Endothelial cell of umbilical vein (primary cell): ENCODE data around the gene PNPLA7.

Experiments used
- CTCF ChIP-seq, 2 donors: IDR thresholded peaks; 1 replicate in 1 of 2; 2 replicates in 1 of 2; pipeline ENCODE4 v1.5.1; 2011; ENCODE audit warnings: low read length in 2 of 2, mild to moderate bottlenecking in 2 of 2, moderate library complexity in 2 of 2, control low read depth in 1 of 2, inconsistent platforms in 1 of 2, low read depth in 1 of 2; ENCODE audit not compliant: insufficient read depth in 1 of 2; ENCODE audit errors: extremely low read depth in 1 of 2
- GATA2 ChIP-seq: IDR thresholded peaks from 2 replicates; pipeline ENCODE4 v1.7.0; 2011; ENCODE audit warnings: low read depth, mild to moderate bottlenecking, moderate library complexity, mixed read lengths, low read length; ENCODE audit not compliant: insufficient read length, insufficient read depth
- POLR2A ChIP-seq: IDR thresholded peaks from 2 replicates; pipeline ENCODE4 v1.6.1; 2012; ENCODE audit warnings: low read depth, mild to moderate bottlenecking, control low read depth, low read length
- POLR2AphosphoS5 ChIP-seq: IDR thresholded peaks from 2 replicates; pipeline ENCODE4 v1.6.1; 2012; ENCODE audit warnings: low read depth, mild to moderate bottlenecking, control low read depth, low read length, moderate library complexity; ENCODE audit not compliant: insufficient read depth

GRCh38 chr9:137428841-137429545 is 121.2 kb downstream of the PNPLA7 start:
- TF ChIP-seq CTCF (IDR thresholded peaks at IDR 0.05; ENCODE audit: extremely low read depth in 1 of 2, insufficient read depth in 1 of 2, low read depth in 1 of 2, low read length in 2 of 2) (no peak), POLR2AphosphoS5 (no peak), POLR2A (no peak), GATA2 (no peak)
